K562 (cell line): Measurements from ENCODE around the gene SRPK2. TPM values are rescaled to one million over a fixed set of nuclear protein-coding genes. Genes with fewer than 3 reads are reported as not detected.

Experiments
- ADNP ChIP-seq: fragments of 200-800 bp; sonication (Bioruptor generic); IDR thresholded peaks from 2 replicates; pipeline ENCODE4 v1.6.1; 2016; ENCODE audit warnings: missing genetic modification characterization, missing compliant biosample characterization
- ATF3 ChIP-seq, 2 experiments: fragments of 450-650 bp in 1 of 2; sonication (generic) in 1 of 2; formaldehyde crosslinking in 1 of 2; IDR thresholded peaks in 1 of 2; conservative IDR thresholded peaks in 1 of 2; 2 replicates each; pipeline versions ENCODE4 v1.6.1 to v1.8.1; 2016 to 2023; ENCODE audit warnings: mild to moderate bottlenecking in 2 of 2, moderate library complexity in 2 of 2, inconsistent platforms in 1 of 2, missing genetic modification reagents in 1 of 2
- CHCHD3 ChIP-seq: fragments of 250-450 bp; sonication (Bioruptor Pico); IDR thresholded peaks from 2 replicates; pipeline ENCODE4 v2.1.2; 2022; ENCODE audit warnings: mild to moderate bottlenecking
- ELF1 ChIP-seq: fragments of 200-800 bp; sonication (Bioruptor generic); IDR thresholded peaks from 2 replicates; pipeline ENCODE4 v1.6.1; 2016; ENCODE audit warnings: missing genetic modification characterization, missing compliant biosample characterization
- ERF ChIP-seq: fragments of 450-650 bp; formaldehyde crosslinking; IDR thresholded peaks from 2 replicates; pipeline ENCODE4 v1.4.0; 2020; ENCODE audit warnings: mild to moderate bottlenecking, mixed read lengths
- GATAD2B ChIP-seq: fragments of 450-650 bp; IDR thresholded peaks from 2 replicates; pipeline ENCODE4 v1.6.1; 2017; ENCODE audit warnings: mild to moderate bottlenecking, borderline replicate concordance
- HDGF ChIP-seq: fragments of 450-650 bp; IDR thresholded peaks from 2 replicates; pipeline ENCODE4 v1.6.1; 2016
- JUND ChIP-seq, 2 experiments: IDR thresholded peaks; 2 replicates in 1 of 2; 3 replicates in 1 of 2; pipeline ENCODE4 v1.6.1; 2011; ENCODE audit warnings: borderline replicate concordance in 2 of 2, low read depth in 2 of 2, low read length in 2 of 2, improper control_type of control experiment in 1 of 2, missing biosample characterization in 1 of 2, missing genetic modification characterization in 1 of 2, missing genetic modification reagents in 1 of 2
- KDM4B ChIP-seq, 2 experiments: fragments of 450-650 bp in 1 of 2; sonication (generic) in 1 of 2; IDR thresholded peaks; 2 replicates each; pipeline ENCODE4 v1.6.1; 2016 to 2017; ENCODE audit warnings: borderline replicate concordance in 2 of 2, antibody characterized with exemption in 1 of 2, low read depth in 1 of 2, mild to moderate bottlenecking in 1 of 2
- MEF2A ChIP-seq: IDR thresholded peaks from 2 replicates; pipeline ENCODE4 v1.6.1; 2011; ENCODE audit warnings: low read depth, mild to moderate bottlenecking, low read length, moderate library complexity; ENCODE audit not compliant: control insufficient read depth
- NCOA2 ChIP-seq, 2 experiments: fragments of 450-650 bp; IDR thresholded peaks; 2 replicates each; pipeline ENCODE4 v1.6.1; 2018; ENCODE audit warnings: mild to moderate bottlenecking in 2 of 2, moderate library complexity in 1 of 2; ENCODE audit not compliant: partially characterized antibody in 2 of 2
- PCBP2 ChIP-seq: fragments of 200-400 bp; formaldehyde crosslinking; IDR thresholded peaks from 2 replicates; pipeline ENCODE4 v1.6.1; 2018; ENCODE audit warnings: low read length, low read depth, mild to moderate bottlenecking, moderate library complexity; ENCODE audit not compliant: poor library complexity, severe bottlenecking
- POLR2H ChIP-seq: IDR thresholded peaks from 2 replicates; pipeline ENCODE4 v1.6.1; 2016; ENCODE audit warnings: missing genetic modification characterization, low read depth, mild to moderate bottlenecking, control low read depth, missing compliant biosample characterization, moderate library complexity
- SMARCA4 ChIP-seq: fragments of 450-650 bp; IDR thresholded peaks from 2 replicates; pipeline ENCODE4 v1.6.1; 2016
- TEAD4 ChIP-seq, 2 experiments: sonication (generic) in 1 of 2; formaldehyde crosslinking in 1 of 2; IDR thresholded peaks; 2 replicates each; pipeline versions ENCODE4 v1.6.1 to v1.8.0; 2012 to 2022; ENCODE audit warnings: borderline replicate concordance in 1 of 2, inconsistent platforms in 1 of 2, low read length in 1 of 2, mild to moderate bottlenecking in 1 of 2, missing genetic modification reagents in 1 of 2
- VEZF1 ChIP-seq: fragments of 200-800 bp; sonication (Bioruptor generic); IDR thresholded peaks from 2 replicates; pipeline ENCODE4 v1.6.1; 2017; ENCODE audit warnings: missing genetic modification characterization, missing compliant biosample characterization
- ZNF316 ChIP-seq: fragments of 450-650 bp; IDR thresholded peaks from 2 replicates; pipeline ENCODE4 v1.6.1; 2016
- ZNF639 ChIP-seq, 2 experiments: fragments of 200-800 bp in 1 of 2; sonication (Bioruptor generic) in 1 of 2; sonication (generic) in 1 of 2; formaldehyde crosslinking in 1 of 2; IDR thresholded peaks in 1 of 2; conservative IDR thresholded peaks in 1 of 2; 2 replicates each; pipeline versions ENCODE4 v1.5.0 to v1.6.1; 2016 to 2020; ENCODE audit warnings: missing compliant biosample characterization in 1 of 2, missing genetic modification characterization in 1 of 2, missing genetic modification reagents in 1 of 2
- polyA plus RNA-seq, 8 experiments: library from polyadenylated mRNA; depleted of rRNA in 4 of 8; stranded (reverse) in 5 of 8; unstranded in 3 of 8; fragments of >200 nt; fragmentation: Nextera tagmentation in 2 of 8; fragmentation: Illumina TruSeq in 1 of 8; extraction: Ambion mirVana in 2 of 8; extraction: Trizol in 1 of 8; gene quantifications; 2 replicates each; pipeline versions ENCODE4 v1.2.1 to v1.2.3, GENCODE V29; 2011 to 2014; ENCODE audit warnings: inconsistent platforms in 1 of 8, missing spikeins in 1 of 8
- total RNA-seq, 7 experiments: library from RNA; depleted of rRNA in 6 of 7; stranded (reverse); fragments of >200 nt in 6 of 7; fragmentation: Illumina TruSeq in 2 of 7; extraction: Trizol in 2 of 7; gene quantifications; 2 replicates each; pipeline versions ENCODE4 v1.2.1 to v1.2.3, GENCODE V29; 2011 to 2021; ENCODE audit warnings: low replicate concordance in 1 of 7
- TF ChIP-seq, protein P1 (sequence below): fragments of 450-650 bp; formaldehyde crosslinking; IDR thresholded peaks from 2 replicates; pipeline ENCODE4 v1.4.0; 2020; ENCODE audit warnings: mild to moderate bottlenecking, moderate library complexity

SRPK2 gene
- total and polyA plus RNA-seq, 9 of the 15 experiments (the other 6 are each of a cell fraction or from before 2014, with no cell fraction given) = 21.5 to 44.7 (median 33.3) TPM

- TF ChIP-seq VEZF1 = peak; percentile 29; the same call in 1 of the 2 replicates
- TF ChIP-seq, protein P1, sequence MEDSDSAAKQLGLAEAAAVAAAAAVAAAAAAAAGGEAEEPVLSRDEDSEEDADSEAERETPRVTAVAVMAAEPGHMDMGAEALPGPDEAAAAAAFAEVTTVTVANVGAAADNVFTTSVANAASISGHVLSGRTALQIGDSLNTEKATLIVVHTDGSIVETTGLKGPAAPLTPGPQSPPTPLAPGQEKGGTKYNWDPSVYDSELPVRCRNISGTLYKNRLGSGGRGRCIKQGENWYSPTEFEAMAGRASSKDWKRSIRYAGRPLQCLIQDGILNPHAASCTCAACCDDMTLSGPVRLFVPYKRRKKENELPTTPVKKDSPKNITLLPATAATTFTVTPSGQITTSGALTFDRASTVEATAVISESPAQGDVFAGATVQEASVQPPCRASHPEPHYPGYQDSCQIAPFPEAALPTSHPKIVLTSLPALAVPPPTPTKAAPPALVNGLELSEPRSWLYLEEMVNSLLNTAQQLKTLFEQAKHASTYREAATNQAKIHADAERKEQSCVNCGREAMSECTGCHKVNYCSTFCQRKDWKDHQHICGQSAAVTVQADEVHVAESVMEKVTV = 0 out of 2 replicates have a peak, but pooled peaks have one; percentile 35
- peak in 1 of 2 experiments; percentile 5; a peak in 1 of 4 replicates for TF ChIP-seq ZNF639 (CRISPR knock-in tag; conservative IDR thresholded peaks at IDR 0.05 in 1 of 2, IDR thresholded peaks at IDR 0.05 in 1 of 2)
- TF ChIP-seq ATF3 (IDR thresholded peaks at IDR 0.05) = peak; percentile 62
- no peak for TF ChIP-seq ATF3 (CRISPR knock-in tag; conservative IDR thresholded peaks at IDR 0.05)
- no peak for TF ChIP-seq PCBP2
- peak in 1 of 2 experiments; percentile 29 for TF ChIP-seq NCOA2 (IDR thresholded peaks at IDR 0.05; ENCODE audit: partially characterized antibody in 2 of 2)
- peak; percentile 39; the same call in 1 of the 2 replicates for TF ChIP-seq ADNP (tag)
- 0 out of 2 replicates have a peak, but pooled peaks have one; percentile 10 for TF ChIP-seq POLR2H (tag)
- TF ChIP-seq ZNF316 = peak; percentile 100
- 0 out of 2 replicates have a peak, but pooled peaks have one; percentile 29 for TF ChIP-seq GATAD2B
- no peak for TF ChIP-seq CHCHD3 (CRISPR knock-in tag)
- TF ChIP-seq MEF2A = peak; percentile 51; the same call in 1 of the 2 replicates
- no peak for TF ChIP-seq KDM4B (IDR thresholded peaks at IDR 0.05; ENCODE audit: borderline replicate concordance in 2 of 2, low read depth in 1 of 2)
- TF ChIP-seq JUND (IDR thresholded peaks at IDR 0.05; ENCODE audit: borderline replicate concordance, low read depth, low read length) = no peak
- peak; percentile 66; the same call in 1 of the 3 replicates for TF ChIP-seq JUND (tag; IDR thresholded peaks at IDR 0.05; ENCODE audit: borderline replicate concordance, low read depth, low read length)
- 0 out of 2 replicates have a peak, but pooled peaks have one; percentile 20 for TF ChIP-seq TEAD4 (IDR thresholded peaks at IDR 0.05; ENCODE audit: low read length)
- no peak for TF ChIP-seq TEAD4 (CRISPR knock-in tag; IDR thresholded peaks at IDR 0.05; ENCODE audit: borderline replicate concordance)
- TF ChIP-seq SMARCA4 = peak; percentile 79
- TF ChIP-seq ERF (CRISPR knock-in tag) = no peak
- TF ChIP-seq HDGF = 0 out of 2 replicates have a peak, but pooled peaks have one; percentile 35
- TF ChIP-seq ELF1 = no peak
Measured at GRCh38 chr7:105402221-105403095, 13.7 kb upstream of the SRPK2 start (continued).
